ENCODE measurements around the gene AKAP13. TPM values are rescaled to one million over a fixed set of nuclear protein-coding genes. Genes with fewer than 3 reads are reported as not detected.

The AKAP13 gene
- total RNA-seq, 2 experiments from 2014 or later, result 282 to 304 TPM

GRCh38 chr15:85495096-85495495, 114.7 kb downstream of the AKAP13 start:
- Histone ChIP-seq H3K27me3 (ENCODE audit: control insufficient read depth in 1 of 2, insufficient read depth in 2 of 2, low read length in 2 of 2) (no peaks in the 10 kb centered on the region), H3K27ac (ENCODE audit: low read depth in 1 of 2, low read length in 2 of 2) (no peak overlapping the region), H3K4me1 (ENCODE audit: insufficient read depth, low read length) (peaks cover 10% of the 10 kb centered on the region), H3K36me3 (ENCODE audit: insufficient read depth, low read length) (no peaks in the 10 kb centered on the region), H3K4me3 (ENCODE audit: low read length) (no peak overlapping the region), H3K9me3 (ENCODE audit: control insufficient read depth in 1 of 2, insufficient read depth in 1 of 2, low read length in 2 of 2) (no peaks in the 10 kb centered on the region)
- DNase-seq, result no peak
- no peak overlapping the region for H3K4me3 Mint-ChIP-seq
- H3K4me1 Mint-ChIP-seq (ENCODE audit: low read depth), result peaks cover 86% of the 10 kb centered on the region
- H3K36me3 Mint-ChIP-seq (ENCODE audit: low read depth), result no peaks in the 10 kb centered on the region
- no peak for TF ChIP-seq CTCF (IDR thresholded peaks at IDR 0.05)
- no peak overlapping the region for H3K27ac Mint-ChIP-seq
- H3K27me3 Mint-ChIP-seq, result no peaks in the 10 kb centered on the region
- no peaks in the 10 kb centered on the region for H3K9me3 Mint-ChIP-seq
- ChIA-PET POLR2A (no interaction called here), CTCF (interaction anchor here (1.5 kb wide), 1 partner anchor 9 kb away, joined by 6 read pairs; no protein-coding TSS in a partner anchor)
- no peak for ATAC-seq (ENCODE audit: poor library complexity)
- intact Hi-C loops (cut with DNase I, micrococcal nuclease), result no loop called here

DNA sequence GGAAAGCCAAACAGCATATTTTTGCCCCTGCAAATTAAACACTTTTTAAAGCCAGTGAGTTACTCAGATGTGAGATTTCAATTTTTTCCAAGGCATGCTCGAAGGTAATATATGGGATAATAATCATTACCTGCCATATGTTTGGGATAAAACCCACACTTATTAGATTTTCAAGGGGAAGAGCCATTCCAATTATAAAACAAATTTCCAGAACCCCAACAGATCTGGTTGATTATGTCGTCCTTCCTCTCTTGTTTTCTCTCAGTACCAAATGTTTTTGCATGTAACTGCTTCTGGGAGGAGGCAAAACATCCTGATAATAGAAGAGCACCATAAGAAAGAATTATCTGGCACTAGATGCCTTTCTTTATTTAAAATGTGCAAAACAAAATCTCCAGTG, 115.1 kb downstream of the AKAP13 start:
- intact Hi-C loops (cut with DNase I, micrococcal nuclease), result no loop called here
- Mint-ChIP-seq H3K4me1 (ENCODE audit: low read depth) (peaks cover 86% of the 10 kb centered on the region), H3K36me3 (ENCODE audit: low read depth) (no peaks in the 10 kb centered on the region), H3K27me3 (no peaks in the 10 kb centered on the region), H3K27ac (no peak overlapping the region), H3K4me3 (no peak overlapping the region), H3K9me3 (no peaks in the 10 kb centered on the region)
- ChIA-PET POLR2A (no interaction called here), CTCF (no interaction called here)
- Histone ChIP-seq H3K27ac (ENCODE audit: low read depth in 1 of 2, low read length in 2 of 2) (no peak overlapping the region), H3K4me1 (ENCODE audit: insufficient read depth, low read length) (peaks cover 9% of the 10 kb centered on the region), H3K9me3 (ENCODE audit: control insufficient read depth in 1 of 2, insufficient read depth in 1 of 2, low read length in 2 of 2) (no peaks in the 10 kb centered on the region), H3K4me3 (ENCODE audit: low read length) (no peak overlapping the region), H3K27me3 (ENCODE audit: control insufficient read depth in 1 of 2, insufficient read depth in 2 of 2, low read length in 2 of 2) (no peaks in the 10 kb centered on the region), H3K36me3 (ENCODE audit: insufficient read depth, low read length) (no peaks in the 10 kb centered on the region)
- TF ChIP-seq CTCF (IDR thresholded peaks at IDR 0.05), result no peak
- DNase-seq, result no peak
- ATAC-seq (ENCODE audit: poor library complexity), result no peak

DNA sequence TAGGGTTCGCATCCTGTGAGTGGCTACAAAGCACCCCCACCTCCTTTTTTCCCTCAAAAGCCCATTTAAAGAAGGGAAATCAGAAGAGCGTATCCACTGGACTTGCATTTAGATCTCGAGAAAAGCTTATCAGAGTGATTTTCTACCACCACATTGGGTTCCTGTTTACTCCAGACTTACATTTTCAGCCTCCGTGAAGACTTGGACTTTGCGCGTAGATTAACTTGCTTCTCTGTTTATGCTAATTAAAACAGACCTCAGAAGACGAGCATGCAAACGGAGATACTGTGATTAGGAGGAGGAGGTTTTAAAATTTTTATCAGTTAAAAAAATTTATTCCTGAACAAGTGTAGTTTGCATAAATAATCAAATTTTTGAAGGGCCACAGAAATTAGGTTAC, 115.7 kb downstream of the AKAP13 start:
- intact Hi-C loops (cut with DNase I, micrococcal nuclease), result no loop called here
- peaks cover 86% of the 10 kb centered on the region for H3K4me1 Mint-ChIP-seq (ENCODE audit: low read depth)
- H3K9me3 Mint-ChIP-seq, result no peaks in the 10 kb centered on the region
- ChIA-PET CTCF (no interaction called here), POLR2A (no interaction called here)
- Histone ChIP-seq H3K27me3 (ENCODE audit: control insufficient read depth in 1 of 2, insufficient read depth in 2 of 2, low read length in 2 of 2) (no peaks in the 10 kb centered on the region), H3K36me3 (ENCODE audit: insufficient read depth, low read length) (no peaks in the 10 kb centered on the region), H3K4me3 (ENCODE audit: low read length) (no peak overlapping the region), H3K27ac (ENCODE audit: low read depth in 1 of 2, low read length in 2 of 2) (no peak overlapping the region), H3K4me1 (ENCODE audit: insufficient read depth, low read length) (peaks cover 4% of the 10 kb centered on the region), H3K9me3 (ENCODE audit: control insufficient read depth in 1 of 2, insufficient read depth in 1 of 2, low read length in 2 of 2) (no peaks in the 10 kb centered on the region)
- H3K4me3 Mint-ChIP-seq, result no peak overlapping the region
- DNase-seq (no peak), ATAC-seq (ENCODE audit: poor library complexity) (no peak)
- no peak overlapping the region for H3K27ac Mint-ChIP-seq
- no peak for TF ChIP-seq CTCF (IDR thresholded peaks at IDR 0.05)
- H3K36me3 Mint-ChIP-seq (ENCODE audit: low read depth), result no peaks in the 10 kb centered on the region
- H3K27me3 Mint-ChIP-seq, result no peaks in the 10 kb centered on the region
